A172 (cell line): ENCODE results near the gene TLE4. TPM values are rescaled to one million over a fixed set of nuclear protein-coding genes. Genes with fewer than 3 reads are reported as not detected.
A peak's percentile ranks its signal among the peaks of the same experiment; 100 is the strongest.

Experiments
- DNase-seq: peaks from one replicate; pipeline ENCODE4 v3.0.0-alpha.2; 2015; ENCODE audit warnings: low spot score
- total RNA-seq: library from RNA; depleted of rRNA; stranded (reverse); fragments of >200 nt; shearing (Covaris generic); gene quantifications from 2 replicates; pipeline ENCODE4 v1.2.3, GENCODE V29; 2014

TLE4 gene
- total RNA-seq, 1 experiment from 2014 or later = 363 TPM

GRCh38 chr9:79691496-79691895, 119.7 kb downstream of the TLE4 start:
- no peak for DNase-seq

- DNase-seq = no peak
Observed at GRCh38 chr9:79692857-79693571, 121.2 kb downstream of the TLE4 start.

GRCh38 chr9:79693750-79694149, 122.0 kb downstream of the TLE4 start:
- no peak for DNase-seq

DNA sequence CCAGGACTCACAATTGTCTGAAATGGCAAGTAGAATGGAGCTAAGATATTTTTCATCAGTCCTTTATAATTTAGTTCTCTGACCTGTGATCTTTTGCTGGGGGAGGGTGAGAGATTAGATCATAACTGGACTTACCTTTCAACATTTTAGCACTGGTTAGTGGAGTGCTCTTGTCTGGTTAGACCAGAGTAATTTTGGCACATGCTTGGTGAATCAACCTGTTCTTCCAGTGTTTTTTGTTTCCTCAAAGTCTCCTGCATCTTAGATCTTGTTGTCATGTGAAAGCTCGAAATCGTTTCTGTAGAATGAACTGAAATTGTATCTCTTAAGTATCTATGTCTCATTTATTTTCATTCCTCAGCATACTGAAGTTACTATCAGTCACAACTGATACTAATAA, 122.4 kb downstream of the TLE4 start:
- no peak for DNase-seq

GRCh38 chr9:79694676-79695400, 123.1 kb downstream of the TLE4 start:
- DNase-seq = peak; percentile 51

- DNase-seq = no peak
Observed at GRCh38 chr9:79695531-79696175, 123.9 kb downstream of the TLE4 start.

GRCh38 chr9:79698967-79699366, 127.2 kb downstream of the TLE4 start:
- no peak for DNase-seq

DNA sequence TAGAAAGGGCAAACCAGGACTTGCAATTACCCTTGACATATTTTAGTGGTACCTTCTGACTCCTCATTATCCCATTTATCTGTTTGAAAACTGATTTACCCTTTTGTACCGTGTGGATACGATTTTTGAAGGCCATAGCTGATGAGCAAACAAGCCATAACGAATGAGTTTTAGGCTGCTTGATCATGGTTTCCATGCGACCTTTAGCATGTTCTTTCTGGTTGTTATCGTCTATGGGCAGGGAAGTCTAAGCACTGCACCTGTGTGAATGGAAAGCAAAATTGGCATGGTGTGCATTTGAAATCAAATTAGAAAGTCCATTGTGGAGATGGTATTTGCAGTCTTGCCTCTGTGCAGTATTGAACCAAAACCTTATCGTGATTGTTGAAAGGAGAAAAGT, 127.7 kb downstream of the TLE4 start:
- DNase-seq = no peak

- no peak for DNase-seq
Observed at GRCh38 chr9:79700607-79701360, 129.0 kb downstream of the TLE4 start.

DNA sequence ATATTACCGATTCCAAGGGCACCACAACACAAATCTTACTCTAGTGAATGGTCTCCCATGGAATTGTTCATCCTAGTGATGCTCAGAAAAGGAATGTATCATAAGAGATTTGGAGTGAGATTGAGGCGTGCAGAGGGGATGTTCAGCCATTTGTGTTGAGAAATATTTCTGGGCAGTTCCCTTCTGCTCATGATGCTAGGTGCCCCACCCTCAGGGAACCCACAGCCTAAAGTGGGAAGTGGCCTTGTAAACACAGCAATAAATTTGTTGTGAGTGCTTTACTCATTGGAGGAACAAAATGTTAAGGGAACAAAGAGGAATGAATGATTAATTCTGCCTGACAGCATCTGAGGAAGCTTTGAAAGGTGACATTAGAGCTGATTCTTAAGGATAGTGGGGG, 129.9 kb downstream of the TLE4 start:
- DNase-seq = peak; percentile 38

- DNase-seq = no peak
Observed at GRCh38 chr9:79705704-79706103, 133.9 kb downstream of the TLE4 start.

- no peak for DNase-seq
Observed at GRCh38 chr9:79706512-79706911, 134.7 kb downstream of the TLE4 start.

- no peak for DNase-seq
Observed at GRCh38 chr9:79707589-79707988, 135.8 kb downstream of the TLE4 start.

DNA sequence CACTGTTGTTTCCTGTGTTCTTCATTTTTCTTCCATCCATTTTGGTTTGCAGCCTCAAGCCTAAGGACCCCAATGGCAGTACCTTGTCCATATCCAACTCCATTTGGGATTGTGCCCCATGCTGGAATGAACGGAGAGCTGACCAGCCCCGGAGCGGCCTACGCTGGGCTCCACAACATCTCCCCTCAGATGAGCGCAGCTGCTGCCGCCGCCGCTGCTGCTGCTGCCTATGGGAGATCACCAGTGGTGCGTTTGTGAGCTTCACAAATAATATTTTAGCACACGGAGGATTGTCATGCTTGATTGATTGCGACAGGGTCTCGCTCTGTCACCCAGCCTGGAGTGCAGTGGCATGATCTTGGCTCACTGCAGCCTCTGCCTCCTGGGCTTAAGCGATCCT, 136.8 kb downstream of the TLE4 start:
- no peak for DNase-seq

- no peak for DNase-seq
Observed at GRCh38 chr9:79709743-79710674, 138.2 kb downstream of the TLE4 start.

DNA sequence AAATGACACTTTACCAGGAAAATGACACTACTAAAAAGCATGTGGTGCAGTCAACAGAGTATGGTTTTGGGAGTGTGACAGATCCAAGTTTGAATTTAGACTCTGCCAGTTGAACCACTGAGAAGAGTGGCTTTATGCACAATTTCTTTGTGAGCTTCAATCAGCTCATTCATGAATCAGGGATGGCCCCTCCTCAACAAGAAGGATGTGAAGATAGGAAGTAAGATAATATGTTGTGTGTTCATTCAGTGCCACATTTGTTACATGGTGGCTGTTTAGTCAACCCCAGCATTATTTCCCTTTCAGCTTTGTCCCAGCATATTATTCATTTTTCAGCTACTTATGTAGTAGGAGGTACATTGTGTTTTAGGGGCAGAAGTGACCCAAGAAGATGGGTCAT, 140.1 kb downstream of the TLE4 start:
- DNase-seq = no peak

GRCh38 chr9:79719021-79719420, 147.3 kb downstream of the TLE4 start:
- no peak for DNase-seq

DNA sequence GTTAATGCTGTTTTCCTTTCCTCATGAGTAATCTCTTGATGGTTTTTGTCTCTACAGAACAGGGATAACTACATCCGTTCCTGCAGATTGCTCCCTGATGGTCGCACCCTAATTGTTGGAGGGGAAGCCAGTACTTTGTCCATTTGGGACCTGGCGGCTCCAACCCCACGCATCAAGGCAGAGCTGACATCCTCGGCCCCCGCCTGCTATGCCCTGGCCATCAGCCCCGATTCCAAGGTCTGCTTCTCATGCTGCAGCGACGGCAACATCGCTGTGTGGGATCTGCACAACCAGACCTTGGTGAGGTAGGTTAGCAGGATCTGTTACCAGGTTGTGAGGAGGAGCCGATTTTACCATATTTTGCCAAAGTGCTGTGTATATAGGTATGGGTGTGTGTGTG, 148.2 kb downstream of the TLE4 start:
- no peak for DNase-seq

- DNase-seq = no peak
Observed at GRCh38 chr9:79731171-79731890, 159.6 kb downstream of the TLE4 start.

DNA sequence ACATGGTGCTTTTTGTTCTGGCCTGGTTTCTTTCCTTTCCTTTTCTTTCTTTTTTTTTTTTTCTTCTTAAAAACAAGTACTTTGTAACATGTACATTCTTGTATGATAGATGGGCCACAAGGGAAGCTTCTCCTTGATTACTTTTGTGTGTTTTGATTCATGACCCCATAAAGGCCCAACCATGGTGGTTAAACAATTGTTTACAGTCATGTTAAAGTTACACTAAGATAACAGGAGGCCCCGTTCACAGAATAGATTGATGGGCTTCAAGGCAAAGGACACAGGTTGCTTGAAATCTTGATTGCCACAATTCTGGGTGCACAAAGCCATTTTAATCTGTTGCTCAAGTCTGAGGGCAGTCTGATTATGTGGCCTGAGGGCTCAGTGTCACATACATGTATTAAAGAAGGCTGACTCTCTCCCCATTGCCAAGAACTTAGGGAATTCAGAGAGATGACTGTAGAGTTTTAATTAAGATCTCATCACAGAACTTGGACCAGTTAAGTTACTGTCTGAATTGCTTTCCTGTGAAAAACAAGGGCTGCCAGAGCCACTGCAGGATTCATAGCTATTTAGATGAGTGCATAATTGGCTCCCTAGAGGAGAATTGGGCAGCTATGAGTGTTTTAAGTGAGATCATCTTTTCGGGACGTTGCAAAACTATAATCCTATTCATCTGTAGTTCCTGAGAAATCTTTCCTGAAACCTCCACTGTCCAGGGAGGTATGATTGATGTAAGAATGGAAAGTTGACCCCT, 163.4 kb downstream of the TLE4 start:
- DNase-seq = peak; percentile 16
